SK-N-SH treated with all-trans-retinoic acid at 6 μM for 48 hours (cell line): ENCODE measurements around the gene LCNL1.
A peak's percentile ranks its signal among the peaks of the same experiment; 100 is the strongest.

Experiments
- ATAC-seq: fragments of 200-7000 bp; cut with Tn5 transposase; 3 replicates; pipeline ENCODE4 v1.9.1; 2020; ENCODE audit warnings: mild to moderate bottlenecking, moderate library complexity
- ARNTL ChIP-seq: fragments of 450-650 bp; formaldehyde crosslinking; IDR thresholded peaks from 2 replicates; pipeline ENCODE4 v1.5.0; 2020; ENCODE audit warnings: low read depth, mild to moderate bottlenecking, moderate library complexity, borderline replicate concordance
- BACH2 ChIP-seq: fragments of 250-450 bp; sonication (Bioruptor Pico); IDR thresholded peaks from 2 replicates; pipeline ENCODE4 v1.9.0; 2021; ENCODE audit warnings: mild to moderate bottlenecking, borderline replicate concordance
- CREB5 ChIP-seq: fragments of 250-450 bp; sonication (Bioruptor Pico); IDR thresholded peaks from 2 replicates; pipeline ENCODE4 v1.5.1; 2020; ENCODE audit warnings: low read depth, mild to moderate bottlenecking, moderate library complexity
- CSRNP3 ChIP-seq: fragments of 250-450 bp; sonication (Bioruptor Pico); IDR thresholded peaks from 2 replicates; pipeline ENCODE4 v1.5.1; 2021; ENCODE audit warnings: mild to moderate bottlenecking, moderate library complexity
- ESRRG ChIP-seq: fragments of 250-450 bp; sonication (Bioruptor Pico); IDR thresholded peaks from 2 replicates; pipeline ENCODE4 v1.6.1; 2021; ENCODE audit warnings: mild to moderate bottlenecking
- ISL1 ChIP-seq: fragments of 250-450 bp; sonication (Bioruptor Pico); IDR thresholded peaks from 2 replicates; pipeline ENCODE4 v2.1.2; 2022; ENCODE audit warnings: mild to moderate bottlenecking, moderate library complexity
- OSR1 ChIP-seq: fragments of 250-450 bp; sonication (Bioruptor Pico); IDR thresholded peaks from 2 replicates; pipeline ENCODE4 v1.8.0; 2022; ENCODE audit warnings: moderate library complexity, mild to moderate bottlenecking, inconsistent platforms
- POU6F1 ChIP-seq: fragments of 250-450 bp; sonication (Bioruptor Pico); IDR thresholded peaks from 2 replicates; pipeline ENCODE4 v1.8.0; 2021; ENCODE audit warnings: low read depth, mild to moderate bottlenecking, moderate library complexity, borderline replicate concordance
- PPARA ChIP-seq: fragments of 250-450 bp; sonication (Bioruptor Pico); IDR thresholded peaks from 2 replicates; pipeline ENCODE4 v1.5.0; 2020; ENCODE audit warnings: mild to moderate bottlenecking, borderline replicate concordance
- SNAI2 ChIP-seq: fragments of 250-450 bp; sonication (Bioruptor Pico); IDR thresholded peaks from 2 replicates; pipeline ENCODE4 v1.5.0; 2020; ENCODE audit warnings: mild to moderate bottlenecking, moderate library complexity
- TCF4 ChIP-seq: fragments of 250-450 bp; sonication (Bioruptor Pico); IDR thresholded peaks from 2 replicates; pipeline ENCODE4 v1.8.0; 2021; ENCODE audit warnings: mild to moderate bottlenecking, moderate library complexity, borderline replicate concordance
- TOX ChIP-seq: fragments of 250-450 bp; sonication (Bioruptor Pico); IDR thresholded peaks from 2 replicates; pipeline ENCODE4 v1.8.0; 2021; ENCODE audit warnings: mild to moderate bottlenecking, moderate library complexity, borderline replicate concordance
- ZFP3 ChIP-seq: fragments of 250-450 bp; sonication (Bioruptor Pico); IDR thresholded peaks from 2 replicates; pipeline ENCODE4 v1.5.0; 2020; ENCODE audit warnings: mild to moderate bottlenecking, moderate library complexity
- ZFP30 ChIP-seq: fragments of 450-650 bp; formaldehyde crosslinking; IDR thresholded peaks from 2 replicates; pipeline ENCODE4 v1.5.0; 2022; ENCODE audit warnings: mild to moderate bottlenecking, moderate library complexity
- ZNF70 ChIP-seq: fragments of 450-650 bp; formaldehyde crosslinking; IDR thresholded peaks from 2 replicates; pipeline ENCODE4 v1.5.0; 2020; ENCODE audit warnings: mild to moderate bottlenecking, moderate library complexity
- ZNF8 ChIP-seq: fragments of 450-650 bp; formaldehyde crosslinking; IDR thresholded peaks from 2 replicates; pipeline ENCODE4 v1.5.0; 2020; ENCODE audit warnings: mild to moderate bottlenecking, moderate library complexity
- TF ChIP-seq, protein P1 (sequence below): fragments of 250-450 bp; sonication (Bioruptor Pico); IDR thresholded peaks from 2 replicates; pipeline ENCODE4 v1.8.0; 2020; ENCODE audit warnings: mild to moderate bottlenecking, moderate library complexity, borderline replicate concordance

Gene LCNL1

GRCh38 chr9:136947955-136948510 is 34.8 kb upstream of the LCNL1 start (continued):
- TF ChIP-seq CREB5 (no peak), PPARA (CRISPR knock-in tag) (no peak), ISL1 (CRISPR knock-in tag) (no peak), POU6F1 (no peak), TCF4 (CRISPR knock-in tag) (no peak), ARNTL (CRISPR knock-in tag) (no peak), ZFP30 (CRISPR knock-in tag) (no peak), BACH2 (no peak), SNAI2 (CRISPR knock-in tag) (no peak), ZNF8 (CRISPR knock-in tag) (no peak), CSRNP3 (no peak), ZNF70 (CRISPR knock-in tag) (no peak), ZFP3 (CRISPR knock-in tag) (no peak), ESRRG (no peak)
- TF ChIP-seq, all 23 proteins: peak for 0

GRCh38 chr9:136949239-136949816 is 33.5 kb upstream of the LCNL1 start:
- TF ChIP-seq ESRRG (no peak), PPARA (CRISPR knock-in tag) (no peak)
- peak; percentile 15 for ATAC-seq

DNA sequence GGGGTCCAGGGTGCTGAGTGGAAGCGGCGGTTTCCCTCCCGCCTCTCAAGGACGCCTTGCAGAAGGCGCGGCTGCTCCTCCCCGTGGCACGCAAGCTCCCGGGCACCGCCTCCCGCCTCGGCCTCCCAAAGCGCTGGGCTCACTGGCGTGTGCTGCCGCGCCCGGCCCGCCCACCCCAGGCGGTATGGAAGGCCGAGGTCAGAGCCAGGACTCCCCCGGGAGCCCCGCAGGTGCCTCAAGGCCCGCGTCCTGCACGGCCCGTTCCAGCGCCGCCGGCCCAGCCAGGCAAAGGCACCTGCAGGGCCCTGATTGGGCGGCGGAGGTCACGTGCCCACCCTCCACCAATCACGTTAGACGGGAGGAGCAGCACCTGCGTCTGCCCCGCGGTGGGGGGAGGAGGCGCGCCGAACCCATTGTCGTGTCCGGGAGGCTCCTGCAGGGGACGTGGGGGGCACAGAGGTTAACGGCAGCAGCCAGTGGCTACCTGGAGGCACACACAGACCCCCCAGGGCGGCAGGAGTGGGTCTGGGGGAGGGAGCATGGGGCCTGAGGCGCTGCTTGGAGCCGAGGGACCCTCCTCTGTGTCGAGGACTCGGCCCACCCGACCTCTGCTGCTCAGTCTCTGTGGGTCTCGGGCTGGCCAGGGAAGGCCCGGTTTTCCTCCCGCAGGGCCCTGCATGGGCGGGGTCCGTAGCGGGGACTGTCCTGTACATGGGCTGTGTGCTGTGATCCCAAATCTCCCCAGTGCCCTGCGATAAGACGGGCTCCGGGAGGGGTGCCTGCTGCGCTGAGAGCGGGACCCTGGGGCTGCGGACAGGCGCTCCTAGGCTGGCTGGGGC is 32.8 kb upstream of the LCNL1 start:
- ATAC-seq = peak; percentile 92
- TF ChIP-seq ESRRG = no peak
- TF ChIP-seq, protein P1, sequence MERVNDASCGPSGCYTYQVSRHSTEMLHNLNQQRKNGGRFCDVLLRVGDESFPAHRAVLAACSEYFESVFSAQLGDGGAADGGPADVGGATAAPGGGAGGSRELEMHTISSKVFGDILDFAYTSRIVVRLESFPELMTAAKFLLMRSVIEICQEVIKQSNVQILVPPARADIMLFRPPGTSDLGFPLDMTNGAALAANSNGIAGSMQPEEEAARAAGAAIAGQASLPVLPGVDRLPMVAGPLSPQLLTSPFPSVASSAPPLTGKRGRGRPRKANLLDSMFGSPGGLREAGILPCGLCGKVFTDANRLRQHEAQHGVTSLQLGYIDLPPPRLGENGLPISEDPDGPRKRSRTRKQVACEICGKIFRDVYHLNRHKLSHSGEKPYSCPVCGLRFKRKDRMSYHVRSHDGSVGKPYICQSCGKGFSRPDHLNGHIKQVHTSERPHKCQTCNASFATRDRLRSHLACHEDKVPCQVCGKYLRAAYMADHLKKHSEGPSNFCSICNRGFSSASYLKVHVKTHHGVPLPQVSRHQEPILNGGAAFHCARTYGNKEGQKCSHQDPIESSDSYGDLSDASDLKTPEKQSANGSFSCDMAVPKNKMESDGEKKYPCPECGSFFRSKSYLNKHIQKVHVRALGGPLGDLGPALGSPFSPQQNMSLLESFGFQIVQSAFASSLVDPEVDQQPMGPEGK (CRISPR knock-in tag) = no peak
- TF ChIP-seq ISL1 (CRISPR knock-in tag) = no peak
- no peak for TF ChIP-seq ARNTL (CRISPR knock-in tag)
- TF ChIP-seq PPARA (CRISPR knock-in tag) = no peak
- TF ChIP-seq SNAI2 (CRISPR knock-in tag) = peak; percentile 65; the same call in 1 of the 2 replicates

GRCh38 chr9:136950656-136951276 is 32.0 kb upstream of the LCNL1 start:
- TF ChIP-seq OSR1 (CRISPR knock-in tag) = no peak

GRCh38 chr9:136951541-136952320 is 31.1 kb upstream of the LCNL1 start, which contains the start of gene LCN12:
LCN12 (plus strand) TSS chr9:136952273; CDS start chr9:136952328, 55 bp downstream.
- ATAC-seq = no peak
- no peak for TF ChIP-seq OSR1 (CRISPR knock-in tag)
- TF ChIP-seq ARNTL (CRISPR knock-in tag) = no peak
- TF ChIP-seq TCF4 (CRISPR knock-in tag) = no peak
- TF ChIP-seq TOX (CRISPR knock-in tag) = no peak
- no peak for TF ChIP-seq SNAI2 (CRISPR knock-in tag)
- TF ChIP-seq ZFP30 (CRISPR knock-in tag) = no peak
- no peak for TF ChIP-seq CREB5
- no peak for TF ChIP-seq BACH2
- TF ChIP-seq ZNF70 (CRISPR knock-in tag) = no peak
- TF ChIP-seq CSRNP3 = no peak
- no peak for TF ChIP-seq ISL1 (CRISPR knock-in tag)
- no peak for TF ChIP-seq ZFP3 (CRISPR knock-in tag)
- no peak for TF ChIP-seq POU6F1

More at GRCh38 chr9:136950656-136951276, 32.0 kb upstream of the LCNL1 start:
- ATAC-seq = peak; percentile 36
